Measurements from ENCODE around the gene GTF3C4.

Gene GTF3C4

DNA sequence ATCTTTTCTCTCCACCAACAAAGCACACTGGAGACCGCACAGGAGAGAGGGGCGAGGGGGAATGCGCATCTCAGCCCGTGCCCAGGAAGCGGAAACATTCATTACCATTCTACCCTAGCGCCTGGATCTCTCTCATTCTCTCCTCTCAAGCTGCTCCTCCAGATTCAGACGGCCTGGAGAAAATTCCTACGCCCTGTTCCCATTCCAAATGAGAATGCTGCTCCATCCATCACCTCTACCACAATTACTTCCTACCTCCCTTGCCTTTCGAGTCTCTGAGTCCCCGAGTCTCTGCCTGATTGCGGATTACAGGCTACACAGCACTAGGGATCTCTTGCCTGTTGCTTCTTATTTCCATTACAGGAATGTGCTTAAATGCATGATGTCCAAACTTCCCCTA, 7.1 kb upstream of the GTF3C4 start:
- Mint-ChIP-seq H3K9me3 (no peaks in the 10 kb centered on the region), H3K36me3 (ENCODE audit: low read depth) (no peaks in the 10 kb centered on the region), H3K27me3 (no peaks in the 10 kb centered on the region), H3K27ac (no peak overlapping the region), H3K4me1 (ENCODE audit: low read depth) (peaks cover 18% of the 10 kb centered on the region), H3K4me3 (no peak overlapping the region)
- intact Hi-C loops (cut with micrococcal nuclease) = no loop called here

- Mint-ChIP-seq H3K9me3 (no peaks in the 10 kb centered on the region), H3K27ac (no peak overlapping the region), H3K36me3 (ENCODE audit: low read depth) (no peaks in the 10 kb centered on the region), H3K4me3 (no peak overlapping the region), H3K27me3 (no peaks in the 10 kb centered on the region), H3K4me1 (ENCODE audit: low read depth) (peaks cover 14% of the 10 kb centered on the region)
- intact Hi-C loops (cut with micrococcal nuclease) = no loop called here
Observed at GRCh38 chr9:132663851-132664250, 6.4 kb upstream of the GTF3C4 start.

DNA sequence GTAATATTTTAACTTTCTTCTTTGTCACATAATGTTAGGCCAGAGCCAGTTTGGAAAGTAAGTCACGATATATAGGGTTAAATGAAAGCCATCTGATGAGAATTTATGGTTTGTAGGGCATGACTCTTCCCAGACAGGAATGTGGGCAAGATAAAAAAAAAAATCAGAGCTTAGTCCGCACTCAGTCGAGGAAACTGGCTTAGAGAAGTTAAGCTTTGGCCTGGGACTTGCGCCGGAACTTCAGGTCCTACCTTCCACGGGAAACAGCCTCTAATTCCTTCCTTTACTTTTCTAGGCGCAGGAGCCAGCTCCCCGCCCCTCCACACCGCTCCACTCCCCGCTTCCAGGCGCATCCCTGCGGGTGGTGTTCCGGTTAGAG, 956 bp upstream of the GTF3C4 start:
- no peaks in the 10 kb centered on the region for H3K9me3 Mint-ChIP-seq
- peaks cover 34% of the 10 kb centered on the region for H3K4me1 Mint-ChIP-seq (ENCODE audit: low read depth)
- no peaks in the 10 kb centered on the region for H3K27me3 Mint-ChIP-seq
- peak overlapping the region; percentile 97 for H3K27ac Mint-ChIP-seq
- H3K36me3 Mint-ChIP-seq (ENCODE audit: low read depth) = peaks cover 19% of the 10 kb centered on the region
- peak overlapping the region; percentile 96 for H3K4me3 Mint-ChIP-seq
- intact Hi-C loops (cut with micrococcal nuclease) = no loop called here

GRCh38 chr9:132669698-132670456, 387 bp upstream of the GTF3C4 start, which contains the start of gene DDX31:
Gene DDX31, minus strand, starts transcription at chr9:132669983. Its CDS starts 49 bp downstream, at chr9:132669934.
- no peaks in the 10 kb centered on the region for H3K27me3 Mint-ChIP-seq
- H3K4me1 Mint-ChIP-seq (ENCODE audit: low read depth) = peaks cover 34% of the 10 kb centered on the region
- intact Hi-C loops (cut with micrococcal nuclease) = no loop called here
- H3K9me3 Mint-ChIP-seq = no peaks in the 10 kb centered on the region
- peak within 1 kb of the TSS; percentile 96 for H3K4me3 Mint-ChIP-seq
- H3K36me3 Mint-ChIP-seq (ENCODE audit: low read depth) = peaks cover 19% of the 10 kb centered on the region
- H3K27ac Mint-ChIP-seq = peak within 1 kb of the TSS; percentile 97

GRCh38 chr9:132671620-132672412, 1.6 kb downstream of the GTF3C4 start:
- no peaks in the 10 kb centered on the region for H3K27me3 Mint-ChIP-seq
- peak overlapping the region; percentile 96 for H3K4me3 Mint-ChIP-seq
- no peak overlapping the region for H3K27ac Mint-ChIP-seq
- peaks cover 34% of the 10 kb centered on the region for H3K4me1 Mint-ChIP-seq (ENCODE audit: low read depth)
- intact Hi-C loops (cut with micrococcal nuclease) = no loop called here
- H3K36me3 Mint-ChIP-seq (ENCODE audit: low read depth) = peaks cover 20% of the 10 kb centered on the region
- no peaks in the 10 kb centered on the region for H3K9me3 Mint-ChIP-seq

GRCh38 chr9:132672413-132672690, 2.1 kb downstream of the GTF3C4 start:
- no peaks in the 10 kb centered on the region for H3K27me3 Mint-ChIP-seq
- H3K27ac Mint-ChIP-seq = no peak overlapping the region
- H3K9me3 Mint-ChIP-seq = no peaks in the 10 kb centered on the region
- peaks cover 34% of the 10 kb centered on the region for H3K4me1 Mint-ChIP-seq (ENCODE audit: low read depth)
- peaks cover 25% of the 10 kb centered on the region for H3K36me3 Mint-ChIP-seq (ENCODE audit: low read depth)
- no peak overlapping the region for H3K4me3 Mint-ChIP-seq
- intact Hi-C loops (cut with micrococcal nuclease) = no loop called here

DNA sequence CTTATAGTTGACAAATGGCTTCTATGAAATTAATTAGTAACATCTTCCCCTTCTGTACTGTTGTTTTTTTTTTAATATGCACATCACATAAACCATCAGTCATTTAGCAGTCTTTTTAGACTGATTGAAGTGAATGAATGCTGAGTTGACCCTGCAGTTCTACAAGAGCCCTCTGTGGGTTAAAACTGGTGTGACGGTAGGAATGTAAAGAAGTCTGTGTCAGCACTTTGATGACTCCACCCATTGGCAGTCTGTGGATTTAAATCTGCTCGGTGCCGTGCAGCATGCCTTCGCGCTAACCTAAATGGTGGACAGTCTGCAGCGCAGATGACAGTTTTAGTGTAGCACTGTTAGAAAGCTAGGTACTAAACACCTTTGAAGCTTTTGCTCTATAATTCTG, 3.1 kb downstream of the GTF3C4 start:
- Mint-ChIP-seq H3K36me3 (ENCODE audit: low read depth) (peaks cover 35% of the 10 kb centered on the region), H3K27ac (no peak overlapping the region), H3K27me3 (no peaks in the 10 kb centered on the region), H3K4me3 (no peak overlapping the region), H3K9me3 (no peaks in the 10 kb centered on the region), H3K4me1 (ENCODE audit: low read depth) (peaks cover 29% of the 10 kb centered on the region)
- intact Hi-C loops (cut with micrococcal nuclease) = no loop called here

GRCh38 chr9:132674485-132674884, 4.2 kb downstream of the GTF3C4 start:
- Mint-ChIP-seq H3K36me3 (ENCODE audit: low read depth) (peaks cover 44% of the 10 kb centered on the region), H3K9me3 (no peaks in the 10 kb centered on the region), H3K27me3 (no peaks in the 10 kb centered on the region), H3K4me1 (ENCODE audit: low read depth) (peaks cover 26% of the 10 kb centered on the region), H3K27ac (no peak overlapping the region), H3K4me3 (no peak overlapping the region)
- intact Hi-C loops (cut with micrococcal nuclease) = no loop called here

DNA sequence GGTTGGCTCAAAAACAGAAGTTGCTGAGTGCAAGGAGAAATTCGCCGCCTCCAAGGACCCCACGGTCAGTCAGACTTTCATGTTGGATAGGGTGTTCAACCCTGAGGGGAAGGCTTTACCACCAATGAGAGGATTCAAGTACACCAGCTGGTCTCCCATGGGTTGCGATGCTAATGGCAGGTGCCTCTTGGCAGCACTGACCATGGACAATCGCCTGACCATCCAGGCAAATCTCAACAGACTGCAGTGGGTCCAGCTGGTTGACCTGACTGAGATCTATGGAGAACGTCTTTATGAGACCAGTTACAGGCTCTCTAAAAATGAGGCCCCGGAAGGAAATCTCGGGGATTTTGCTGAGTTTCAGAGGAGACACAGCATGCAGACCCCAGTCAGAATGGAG, 7.7 kb downstream of the GTF3C4 start:
- H3K27me3 Mint-ChIP-seq = no peaks in the 10 kb centered on the region
- intact Hi-C loops (cut with micrococcal nuclease) = no loop called here
- no peaks in the 10 kb centered on the region for H3K9me3 Mint-ChIP-seq
- peaks cover 5% of the 10 kb centered on the region for H3K4me1 Mint-ChIP-seq (ENCODE audit: low read depth)
- H3K36me3 Mint-ChIP-seq (ENCODE audit: low read depth) = peaks cover 44% of the 10 kb centered on the region
- H3K4me3 Mint-ChIP-seq = no peak overlapping the region
- H3K27ac Mint-ChIP-seq = no peak overlapping the region

GRCh38 chr9:132679946-132680625, 9.8 kb downstream of the GTF3C4 start:
- Mint-ChIP-seq H3K9me3 (no peaks in the 10 kb centered on the region), H3K4me1 (ENCODE audit: low read depth) (no peaks in the 10 kb centered on the region), H3K27me3 (no peaks in the 10 kb centered on the region), H3K36me3 (ENCODE audit: low read depth) (peaks cover 63% of the 10 kb centered on the region), H3K4me3 (no peak overlapping the region), H3K27ac (no peak overlapping the region)
- intact Hi-C loops (cut with micrococcal nuclease) = no loop called here

DNA sequence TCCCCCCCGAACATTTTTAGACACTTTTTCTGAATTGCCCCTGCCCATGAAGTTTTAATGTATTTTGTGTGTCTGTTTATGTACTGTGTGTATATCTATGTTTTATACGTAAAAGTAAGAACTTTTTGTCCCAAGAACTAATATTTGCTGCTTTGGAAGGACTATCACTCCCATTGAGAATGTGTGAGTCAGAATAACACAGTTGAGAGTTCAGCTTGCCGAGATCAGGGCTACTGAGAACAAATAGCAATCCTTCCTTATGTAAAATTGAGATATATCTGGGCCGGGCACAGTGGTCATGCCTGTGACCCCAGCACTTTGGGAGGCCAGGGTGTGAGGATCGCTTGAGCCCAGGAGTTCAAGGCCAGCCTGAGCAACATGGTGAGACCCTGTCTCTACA, 11.3 kb downstream of the GTF3C4 start:
- H3K9me3 Mint-ChIP-seq = no peaks in the 10 kb centered on the region
- peaks cover 78% of the 10 kb centered on the region for H3K36me3 Mint-ChIP-seq (ENCODE audit: low read depth)
- no peak overlapping the region for H3K4me3 Mint-ChIP-seq
- no peaks in the 10 kb centered on the region for H3K27me3 Mint-ChIP-seq
- intact Hi-C loops (cut with micrococcal nuclease) = no loop called here
- no peaks in the 10 kb centered on the region for H3K4me1 Mint-ChIP-seq (ENCODE audit: low read depth)
- no peak overlapping the region for H3K27ac Mint-ChIP-seq

DNA sequence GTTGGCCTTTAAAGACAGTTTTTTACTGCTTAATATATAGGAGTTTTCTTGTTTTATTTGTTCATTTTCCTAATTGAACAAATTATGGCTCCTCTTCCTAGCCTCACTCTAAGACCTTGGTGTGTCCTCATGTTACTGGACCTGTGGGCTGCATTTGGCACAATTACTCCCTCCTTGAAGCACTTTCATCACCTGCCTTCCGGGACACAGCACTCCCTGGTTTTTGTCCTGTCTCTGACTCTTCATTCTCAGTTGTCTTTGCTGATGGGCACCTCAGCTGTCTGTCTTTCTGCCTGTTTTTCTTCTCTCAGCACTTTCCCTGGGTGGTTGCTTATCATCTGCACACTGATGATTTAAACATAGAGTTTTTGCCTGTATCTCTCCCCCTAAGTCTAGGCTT, 13.6 kb downstream of the GTF3C4 start:
- H3K36me3 Mint-ChIP-seq (ENCODE audit: low read depth) = peaks cover 76% of the 10 kb centered on the region
- H3K27ac Mint-ChIP-seq = no peak overlapping the region
- H3K9me3 Mint-ChIP-seq = no peaks in the 10 kb centered on the region
- H3K4me1 Mint-ChIP-seq (ENCODE audit: low read depth) = no peaks in the 10 kb centered on the region
- intact Hi-C loops (cut with micrococcal nuclease) = no loop called here
- H3K27me3 Mint-ChIP-seq = no peaks in the 10 kb centered on the region
- no peak overlapping the region for H3K4me3 Mint-ChIP-seq

DNA sequence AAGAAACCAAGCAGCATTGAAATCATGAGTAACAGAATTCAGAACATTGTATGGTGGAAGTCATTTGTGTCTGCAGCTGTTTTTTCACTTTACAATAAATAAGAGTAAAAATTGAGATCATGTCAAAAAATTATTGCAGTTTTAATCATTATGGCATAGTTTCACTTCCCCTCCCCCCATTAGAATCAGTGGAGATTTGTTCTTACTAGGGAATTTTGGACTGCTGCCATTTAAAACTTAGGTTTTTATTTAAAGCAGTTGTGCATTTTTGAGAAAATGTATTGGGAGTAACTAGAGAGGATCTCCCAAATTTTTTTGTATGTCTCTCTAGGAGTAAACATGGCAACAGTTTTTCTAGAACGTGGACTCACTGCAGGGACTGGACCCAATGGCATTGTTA, 20.4 kb downstream of the GTF3C4 start:
- Mint-ChIP-seq H3K27me3 (no peaks in the 10 kb centered on the region), H3K4me1 (ENCODE audit: low read depth) (peaks cover 6% of the 10 kb centered on the region), H3K9me3 (no peaks in the 10 kb centered on the region), H3K27ac (no peak overlapping the region), H3K4me3 (no peak overlapping the region), H3K36me3 (ENCODE audit: low read depth) (peaks cover 58% of the 10 kb centered on the region)
- intact Hi-C loops (cut with micrococcal nuclease) = loop anchor here (10.0 kb wide), 1 partner anchor 104 kb away; no protein-coding TSS in a partner anchor

DNA sequence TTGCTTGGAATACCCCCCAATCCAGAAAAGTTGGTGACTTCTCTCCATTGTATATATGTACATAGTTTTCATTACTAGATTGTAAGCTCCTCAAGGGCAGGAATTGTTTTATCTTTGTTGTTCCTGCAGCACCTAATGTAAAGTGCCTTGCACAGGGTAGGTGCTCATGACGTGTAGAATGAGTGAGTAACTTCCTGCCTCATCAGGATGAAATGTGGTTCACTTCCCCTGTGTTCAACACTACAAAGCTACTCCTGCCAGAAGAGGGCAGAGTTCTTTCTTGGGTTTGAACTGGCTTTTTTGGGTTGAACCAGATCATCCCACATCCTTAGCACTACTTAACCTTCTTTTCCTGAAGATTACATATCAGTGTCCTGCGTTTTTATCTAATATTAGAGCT, 23.9 kb downstream of the GTF3C4 start:
- Mint-ChIP-seq H3K36me3 (ENCODE audit: low read depth) (peaks cover 28% of the 10 kb centered on the region), H3K27ac (no peak overlapping the region), H3K27me3 (no peaks in the 10 kb centered on the region), H3K9me3 (peaks cover 33% of the 10 kb centered on the region), H3K4me3 (no peak overlapping the region), H3K4me1 (ENCODE audit: low read depth) (peaks cover 6% of the 10 kb centered on the region)
- intact Hi-C loops (cut with micrococcal nuclease) = loop anchor here (10.0 kb wide), 1 partner anchor 101 kb away; no protein-coding TSS in a partner anchor

Data from dendritic cell treated with granulocyte-macrophage colony-stimulating factor and Interleukin-4, amounts not matched to agents 40 ng/mL and 50 ng/mL, for 4 days (primary cell).